ENCODE measurements around the gene LHFPL6. TPM values are rescaled to one million over a fixed set of nuclear protein-coding genes. Genes with fewer than 3 reads are reported as not detected.

Gene LHFPL6
- total RNA-seq, 1 donor = 45.2 TPM

DNA sequence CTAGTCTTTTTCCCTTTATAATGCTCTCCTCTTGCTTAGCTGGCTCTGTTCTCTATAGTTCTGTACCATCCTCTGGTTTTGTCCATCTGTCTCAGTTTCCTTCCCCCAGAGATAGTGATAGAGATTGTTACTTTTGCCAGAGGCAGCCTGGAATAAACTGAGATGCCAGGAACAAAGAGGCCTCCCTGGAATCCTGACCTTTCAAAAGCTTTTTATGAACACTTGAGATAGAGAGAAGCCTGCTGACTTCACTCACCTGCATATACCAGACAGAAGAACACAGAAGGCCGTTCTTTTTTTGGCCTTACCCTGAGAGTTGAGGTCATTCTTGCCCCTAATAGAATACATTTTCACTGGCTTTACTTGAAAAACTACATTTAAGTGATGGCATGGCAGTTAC lies 150.2 kb downstream of the LHFPL6 start:
- TF ChIP-seq, protein P1, sequence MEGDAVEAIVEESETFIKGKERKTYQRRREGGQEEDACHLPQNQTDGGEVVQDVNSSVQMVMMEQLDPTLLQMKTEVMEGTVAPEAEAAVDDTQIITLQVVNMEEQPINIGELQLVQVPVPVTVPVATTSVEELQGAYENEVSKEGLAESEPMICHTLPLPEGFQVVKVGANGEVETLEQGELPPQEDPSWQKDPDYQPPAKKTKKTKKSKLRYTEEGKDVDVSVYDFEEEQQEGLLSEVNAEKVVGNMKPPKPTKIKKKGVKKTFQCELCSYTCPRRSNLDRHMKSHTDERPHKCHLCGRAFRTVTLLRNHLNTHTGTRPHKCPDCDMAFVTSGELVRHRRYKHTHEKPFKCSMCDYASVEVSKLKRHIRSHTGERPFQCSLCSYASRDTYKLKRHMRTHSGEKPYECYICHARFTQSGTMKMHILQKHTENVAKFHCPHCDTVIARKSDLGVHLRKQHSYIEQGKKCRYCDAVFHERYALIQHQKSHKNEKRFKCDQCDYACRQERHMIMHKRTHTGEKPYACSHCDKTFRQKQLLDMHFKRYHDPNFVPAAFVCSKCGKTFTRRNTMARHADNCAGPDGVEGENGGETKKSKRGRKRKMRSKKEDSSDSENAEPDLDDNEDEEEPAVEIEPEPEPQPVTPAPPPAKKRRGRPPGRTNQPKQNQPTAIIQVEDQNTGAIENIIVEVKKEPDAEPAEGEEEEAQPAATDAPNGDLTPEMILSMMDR (IDR thresholded peaks at IDR 0.05; ENCODE audit: insufficient read depth, low read length) = no peak
- no peak for DNase-seq (ENCODE audit: low read depth)
- H3K4me3 ChIP-seq (ENCODE audit: low read depth, low read length) = no peak overlapping the region

DNA sequence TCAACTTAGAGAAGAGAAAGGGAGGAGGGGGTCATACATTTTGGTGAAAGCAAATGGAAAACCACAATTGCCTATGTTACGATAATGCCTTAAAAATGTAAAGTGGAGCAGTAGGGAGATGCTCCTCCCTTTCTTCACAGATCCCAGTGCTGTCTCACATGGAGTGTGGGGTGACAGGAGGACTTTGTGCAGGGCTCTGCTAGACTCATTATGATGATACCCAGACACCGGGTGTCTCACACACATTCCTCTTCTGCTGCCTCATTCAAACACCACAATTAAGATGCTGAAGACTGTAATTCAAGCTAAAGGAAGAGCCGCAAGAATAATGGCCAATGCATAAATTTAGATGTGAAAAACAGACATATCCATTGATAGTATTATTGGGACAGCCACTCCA lies 150.6 kb downstream of the LHFPL6 start:
- DNase-seq (ENCODE audit: low read depth) = no peak
- TF ChIP-seq, protein P1 (IDR thresholded peaks at IDR 0.05; ENCODE audit: insufficient read depth, low read length) = no peak
- no peak overlapping the region for H3K4me3 ChIP-seq (ENCODE audit: low read depth, low read length)

DNA sequence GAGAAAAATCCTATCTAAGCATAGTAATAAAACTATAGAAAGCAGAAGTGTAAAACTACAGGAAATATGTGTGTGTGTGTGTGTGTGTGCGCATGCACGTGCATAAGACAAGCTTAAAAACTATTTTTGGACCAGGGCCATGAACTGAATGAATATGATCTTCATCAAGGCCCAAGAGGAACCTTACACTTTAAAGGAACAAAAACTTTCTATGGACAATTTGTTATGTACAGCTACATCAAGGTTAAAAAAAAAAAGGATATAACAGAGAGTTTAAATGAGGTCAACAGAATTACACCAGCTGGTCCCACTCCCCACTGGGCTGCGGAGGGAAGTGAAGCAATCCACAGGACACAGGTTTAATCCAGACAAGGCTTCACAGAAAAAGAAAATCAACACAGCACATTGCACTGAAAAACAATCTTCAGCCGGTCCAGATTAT lies 151.1 kb downstream of the LHFPL6 start:
- H3K4me3 ChIP-seq (ENCODE audit: low read depth, low read length) = no peak overlapping the region
- TF ChIP-seq, protein P1 (IDR thresholded peaks at IDR 0.05; ENCODE audit: insufficient read depth, low read length) = no peak
- DNase-seq (ENCODE audit: low read depth) = peak; percentile 40

DNA sequence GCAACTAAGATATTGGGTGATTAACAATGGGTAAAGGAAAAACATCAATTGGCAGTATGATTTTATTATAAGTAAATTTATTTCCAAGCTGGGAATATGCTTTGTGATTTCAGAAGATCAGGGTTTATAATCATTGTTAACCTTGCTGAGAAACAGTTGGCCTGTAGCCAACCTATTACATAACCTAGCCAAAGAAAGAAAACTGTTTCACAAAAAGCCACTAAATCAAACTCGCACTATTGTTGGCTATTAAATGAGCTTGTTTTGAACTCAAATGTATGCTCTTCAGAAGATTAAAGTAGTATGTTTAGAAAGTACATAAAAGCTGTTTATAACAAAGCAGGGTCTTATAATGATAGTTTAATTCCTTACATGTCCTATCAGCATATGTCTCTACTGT lies 151.7 kb downstream of the LHFPL6 start:
- DNase-seq (ENCODE audit: low read depth) = peak; percentile 71
- TF ChIP-seq, protein P1 (IDR thresholded peaks at IDR 0.05; ENCODE audit: insufficient read depth, low read length) = no peak
- H3K4me3 ChIP-seq (ENCODE audit: low read depth, low read length) = no peak overlapping the region

DNA sequence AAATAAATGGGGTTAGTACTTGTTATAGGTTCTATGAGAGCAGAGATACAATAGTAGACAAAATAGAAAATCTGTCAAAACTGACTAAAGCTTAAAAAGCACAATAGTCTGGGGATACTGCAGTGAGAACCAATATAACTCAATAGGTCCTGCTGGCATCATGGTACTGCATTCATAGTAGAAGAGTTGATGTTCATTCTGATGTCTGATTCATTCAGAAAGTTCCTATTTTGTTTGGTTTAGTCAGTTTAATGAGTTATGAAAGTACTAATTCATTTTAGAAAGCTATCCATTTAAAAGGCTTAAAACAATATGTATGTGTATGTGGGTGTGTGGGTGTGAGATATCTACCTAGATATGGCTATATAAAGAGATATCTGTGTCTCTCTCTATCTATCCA lies 152.8 kb downstream of the LHFPL6 start:
- TF ChIP-seq, protein P1 (IDR thresholded peaks at IDR 0.05; ENCODE audit: insufficient read depth, low read length) = no peak
- H3K4me3 ChIP-seq (ENCODE audit: low read depth, low read length) = no peak overlapping the region
- no peak for DNase-seq (ENCODE audit: low read depth)

DNA sequence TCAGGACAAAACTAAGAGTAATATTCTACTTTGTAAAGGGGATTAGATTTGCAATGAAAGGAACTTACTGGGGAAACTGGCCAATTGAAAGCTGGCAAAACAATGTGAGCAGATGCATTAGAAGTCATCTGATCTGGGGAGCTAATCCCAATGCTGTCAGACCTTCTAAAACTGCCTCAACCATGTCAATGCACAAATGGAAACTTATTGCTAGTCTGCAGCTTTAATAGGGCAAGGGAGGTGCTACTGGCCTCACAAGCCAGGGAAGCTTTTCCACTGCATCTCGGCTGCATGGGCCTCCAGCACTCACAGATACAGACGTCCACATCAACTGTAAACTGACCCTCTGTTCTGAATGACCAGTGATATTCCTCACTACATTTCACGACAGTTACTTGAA lies 154.2 kb downstream of the LHFPL6 start:
- TF ChIP-seq, protein P1 (IDR thresholded peaks at IDR 0.05; ENCODE audit: insufficient read depth, low read length) = no peak
- no peak for DNase-seq (ENCODE audit: low read depth)

DNA sequence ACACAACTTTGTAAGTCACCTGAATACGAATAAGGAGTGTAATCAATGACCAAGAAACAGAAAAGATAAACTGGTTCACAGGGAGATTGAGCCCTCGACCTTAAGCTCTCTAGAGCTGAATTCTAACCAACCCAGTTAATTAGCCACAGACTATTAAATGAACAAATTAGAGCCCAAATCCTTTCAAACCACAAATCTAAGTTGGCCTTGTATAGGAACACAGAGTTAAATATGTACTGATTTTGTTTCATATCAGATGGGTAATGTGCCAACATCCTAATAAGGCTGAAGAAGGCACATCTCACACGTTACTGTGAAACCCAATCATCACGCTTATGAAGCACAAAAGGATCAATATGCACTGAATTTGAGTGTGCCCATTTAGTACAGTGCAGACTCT lies 156.1 kb downstream of the LHFPL6 start:
- no peak for DNase-seq (ENCODE audit: low read depth)
- no peak overlapping the region for H3K4me3 ChIP-seq (ENCODE audit: low read depth, low read length)
- TF ChIP-seq, protein P1 (IDR thresholded peaks at IDR 0.05; ENCODE audit: insufficient read depth, low read length) = no peak

More for the DNA sequence above, 154.2 kb downstream of the LHFPL6 start:
- H3K4me3 ChIP-seq (ENCODE audit: low read depth, low read length) = no peak overlapping the region
